OCI-LY7 (cell line): ENCODE results near the gene PHACTR3. TPM values are rescaled to one million over a fixed set of nuclear protein-coding genes. Genes with fewer than 3 reads are reported as not detected.

Source experiments
- BruUV-seq: library from RNA; stranded (reverse); fragments of 400-500 nt; replicated peaks from 2 replicates; lab custom pipeline; 2021; lab: Mats Ljungman, UMichigan
- CTCF ChIA-PET: fragments of 300-600 bp; sonication (Branson Sonifier 250); formaldehyde crosslinking; loops from one replicate; lab custom pipeline; 2022; ENCODE audit warnings: antibody characterized with exemption; ENCODE audit not compliant: unreplicated experiment; lab: Charles Lee
- POLR2A ChIA-PET: fragments of 300-600 bp; sonication (Branson Sonifier 250); formaldehyde crosslinking; loops from one replicate; lab custom pipeline; 2022; ENCODE audit warnings: antibody characterized with exemption; lab: Charles Lee
- DNase-seq: peaks from one replicate; pipeline ENCODE4 v3.0.0-alpha.2; 2015; ENCODE audit warnings: low spot score
- H2AFZ ChIP-seq: fragments of 200-600 bp; sonication (generic), shearing (Covaris generic); 2 replicates; pipeline ENCODE4 v1.6.1; 2014; ENCODE audit warnings: mild to moderate bottlenecking, antibody characterized with exemption, low read length, moderate library complexity
- H3K27ac ChIP-seq: fragments of 200-600 bp; sonication (generic); 2 replicates; pipeline ENCODE4 v1.5.1; 2014; ENCODE audit warnings: mixed run types, low read depth, mild to moderate bottlenecking, moderate library complexity, low read length, inconsistent platforms; ENCODE audit not compliant: poor library complexity, severe bottlenecking
- H3K36me3 ChIP-seq: fragments of 200-600 bp; sonication (generic); 2 replicates; pipeline ENCODE4 v1.6.1; 2014; ENCODE audit warnings: mild to moderate bottlenecking, antibody characterized with exemption, low read length, moderate library complexity, mixed read lengths; ENCODE audit not compliant: insufficient read depth
- H3K4me1 ChIP-seq: fragments of 200-600 bp; sonication (generic); 2 replicates; pipeline ENCODE4 v1.5.1; 2014; ENCODE audit warnings: mild to moderate bottlenecking, low read length; ENCODE audit not compliant: insufficient read depth, poor library complexity, severe bottlenecking
- H3K4me2 ChIP-seq: fragments of 200-600 bp; sonication (generic); 2 replicates; pipeline ENCODE4 v1.6.1; 2014; ENCODE audit warnings: mild to moderate bottlenecking, low read length
- H3K4me3 ChIP-seq: fragments of 200-600 bp; sonication (generic); 2 replicates; pipeline ENCODE4 v1.5.1; 2014; ENCODE audit warnings: mild to moderate bottlenecking, low read depth, low read length; ENCODE audit not compliant: poor library complexity, severe bottlenecking
- H3K79me2 ChIP-seq: fragments of 200-600 bp; sonication (generic); 2 replicates; pipeline ENCODE4 v1.6.1; 2016; ENCODE audit warnings: low read depth, mild to moderate bottlenecking, low read length, moderate library complexity, mixed read lengths; ENCODE audit not compliant: insufficient read depth
- H3K9me2 ChIP-seq: fragments of 200-600 bp; sonication (generic); 2 replicates; pipeline ENCODE4 v1.6.1; 2016; ENCODE audit warnings: mild to moderate bottlenecking, low read length, mixed read lengths; ENCODE audit not compliant: insufficient read depth
- H3K9me3 ChIP-seq: fragments of 200-600 bp; sonication (generic); 2 replicates; pipeline ENCODE4 v1.6.1; 2014; ENCODE audit warnings: mild to moderate bottlenecking, mixed run types, low read length, mixed read lengths
- H4K20me1 ChIP-seq: fragments of 200-600 bp; sonication (generic); 2 replicates; pipeline ENCODE4 v1.6.1; 2014; ENCODE audit warnings: mild to moderate bottlenecking, antibody characterized with exemption, low read length, moderate library complexity, mixed read lengths; ENCODE audit not compliant: insufficient read depth
- EZH2phosphoT487 ChIP-seq: fragments of 200-600 bp; sonication (generic); IDR thresholded peaks from 2 replicates; pipeline ENCODE4 v1.6.1; 2018; ENCODE audit warnings: low read depth, borderline replicate concordance, mild to moderate bottlenecking, mixed run types, antibody characterized with exemption, low read length, moderate library complexity, mixed read lengths
- intact Hi-C: fragments of 100-400 bp; cut with micrococcal nuclease; formaldehyde crosslinking; loops from one replicate; pipeline ENCODE4 v1.10.0; 2022; ENCODE audit not compliant: unreplicated experiment
- total RNA-seq, 2 experiments: library from RNA; depleted of rRNA in 1 of 2; stranded (reverse); fragments of >200 nt in 1 of 2; shearing (Covaris generic) in 1 of 2; gene quantifications; 2 replicates each; pipeline ENCODE4 v1.2.3, GENCODE V29; 2014 to 2022
- TF ChIP-seq, protein P1 (sequence below): fragments of 200-600 bp; sonication (generic); conservative IDR thresholded peaks from 2 replicates; pipeline ENCODE4 v1.5.1; 2014; ENCODE audit warnings: mild to moderate bottlenecking, antibody characterized with exemption, low read length, moderate library complexity, mixed read lengths

The PHACTR3 gene
- total RNA-seq, 2 experiments from 2014 or later, result 0.32 TPM; not detected in 1

DNA sequence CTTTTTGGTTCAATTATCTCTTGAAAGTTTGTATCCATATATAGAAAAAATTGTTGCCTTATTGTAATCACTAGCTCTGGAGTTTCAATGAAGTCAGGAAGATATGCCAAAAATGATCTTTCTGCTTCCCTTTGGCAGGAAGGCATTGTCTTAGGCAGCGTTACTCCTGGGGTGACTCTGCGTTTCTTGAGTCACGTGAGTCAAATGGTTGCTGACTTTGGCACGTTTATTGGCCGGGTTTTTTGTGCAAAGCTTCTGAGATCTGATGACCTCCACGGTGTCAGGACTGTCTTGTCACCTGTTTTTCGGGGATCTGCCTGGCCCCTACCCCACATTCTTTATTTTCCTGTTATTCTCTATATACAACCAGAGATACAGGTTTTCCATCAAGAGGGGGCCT lies 10.4 kb downstream of the PHACTR3 start:
- Histone ChIP-seq H3K4me2 (no peak overlapping the region), H3K27ac (no peak overlapping the region), H2AFZ (no peak overlapping the region), H3K4me1 (no peaks in the 10 kb centered on the region), H4K20me1 (no peaks in the 10 kb centered on the region), H3K4me3 (no peak overlapping the region), H3K79me2 (no peaks in the 10 kb centered on the region), H3K9me2 (no peaks in the 10 kb centered on the region), H3K36me3 (no peaks in the 10 kb centered on the region), H3K9me3 (no peaks in the 10 kb centered on the region)
- DNase-seq, result no peak
- ChIA-PET CTCF (no interaction called here), POLR2A (no interaction called here)
- TF ChIP-seq, protein P1, sequence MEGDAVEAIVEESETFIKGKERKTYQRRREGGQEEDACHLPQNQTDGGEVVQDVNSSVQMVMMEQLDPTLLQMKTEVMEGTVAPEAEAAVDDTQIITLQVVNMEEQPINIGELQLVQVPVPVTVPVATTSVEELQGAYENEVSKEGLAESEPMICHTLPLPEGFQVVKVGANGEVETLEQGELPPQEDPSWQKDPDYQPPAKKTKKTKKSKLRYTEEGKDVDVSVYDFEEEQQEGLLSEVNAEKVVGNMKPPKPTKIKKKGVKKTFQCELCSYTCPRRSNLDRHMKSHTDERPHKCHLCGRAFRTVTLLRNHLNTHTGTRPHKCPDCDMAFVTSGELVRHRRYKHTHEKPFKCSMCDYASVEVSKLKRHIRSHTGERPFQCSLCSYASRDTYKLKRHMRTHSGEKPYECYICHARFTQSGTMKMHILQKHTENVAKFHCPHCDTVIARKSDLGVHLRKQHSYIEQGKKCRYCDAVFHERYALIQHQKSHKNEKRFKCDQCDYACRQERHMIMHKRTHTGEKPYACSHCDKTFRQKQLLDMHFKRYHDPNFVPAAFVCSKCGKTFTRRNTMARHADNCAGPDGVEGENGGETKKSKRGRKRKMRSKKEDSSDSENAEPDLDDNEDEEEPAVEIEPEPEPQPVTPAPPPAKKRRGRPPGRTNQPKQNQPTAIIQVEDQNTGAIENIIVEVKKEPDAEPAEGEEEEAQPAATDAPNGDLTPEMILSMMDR, result no peak
- TF ChIP-seq EZH2phosphoT487, result no peak
- intact Hi-C loops, result no loop called here
- no TSS peak for BruUV-seq

- Histone ChIP-seq H3K9me3 (no peaks in the 10 kb centered on the region), H2AFZ (no peak overlapping the region), H3K9me2 (no peaks in the 10 kb centered on the region), H3K36me3 (no peaks in the 10 kb centered on the region), H4K20me1 (no peaks in the 10 kb centered on the region), H3K4me3 (no peak overlapping the region), H3K4me2 (no peak overlapping the region), H3K27ac (no peak overlapping the region), H3K4me1 (no peaks in the 10 kb centered on the region), H3K79me2 (no peaks in the 10 kb centered on the region)
- intact Hi-C loops, result no loop called here
- ChIA-PET CTCF (no interaction called here), POLR2A (interaction anchor here (1.3 kb wide), 1 partner anchor 10 kb away, joined by 4 read pairs; no protein-coding TSS in a partner anchor)
- BruUV-seq, result no TSS peak
- no peak for DNase-seq
- no peak for TF ChIP-seq EZH2phosphoT487
- TF ChIP-seq, protein P1, result no peak
Observed at GRCh38 chr20:59616306-59616705, 12.0 kb downstream of the PHACTR3 start.

DNA sequence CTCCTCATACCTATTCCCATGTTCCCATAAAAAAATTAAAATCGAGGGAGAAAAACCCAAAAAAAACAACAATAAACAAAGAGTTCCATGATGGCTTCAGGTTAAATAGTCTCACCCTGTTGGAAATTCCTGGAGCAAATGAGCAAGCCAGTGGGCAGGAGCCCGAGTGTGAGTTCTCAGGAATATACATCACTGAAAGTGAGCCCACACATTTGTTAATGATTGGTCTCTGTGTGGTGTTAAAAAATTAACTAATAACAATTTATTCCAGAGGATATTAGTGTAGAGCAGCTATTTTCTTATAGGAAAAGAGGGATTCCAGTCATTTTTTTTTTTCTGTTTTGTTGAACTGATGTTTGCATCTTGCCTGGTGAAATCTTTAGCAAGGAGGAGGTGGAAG lies 12.9 kb downstream of the PHACTR3 start:
- ChIA-PET POLR2A (no interaction called here), CTCF (no interaction called here)
- DNase-seq, result no peak
- H4K20me1 ChIP-seq, result no peaks in the 10 kb centered on the region
- H3K4me2 ChIP-seq, result no peak overlapping the region
- TF ChIP-seq, protein P1, result no peak
- no peak for TF ChIP-seq EZH2phosphoT487
- no peaks in the 10 kb centered on the region for H3K9me2 ChIP-seq
- no peak overlapping the region for H2AFZ ChIP-seq
- BruUV-seq, result no TSS peak
- H3K27ac ChIP-seq, result no peak overlapping the region
- H3K4me1 ChIP-seq, result no peaks in the 10 kb centered on the region
- H3K9me3 ChIP-seq, result no peaks in the 10 kb centered on the region
- intact Hi-C loops, result no loop called here
- H3K36me3 ChIP-seq, result no peaks in the 10 kb centered on the region
- H3K4me3 ChIP-seq, result no peak overlapping the region
- no peaks in the 10 kb centered on the region for H3K79me2 ChIP-seq
